Bone marrow (tissue), 2 donors: ENCODE measurements around the gene PSMD13.

Experiments
- DNase-seq, 2 donors: peaks; one replicate each; lab custom pipeline; 2025; lab: John Stamatoyannopoulos, UW

PSMD13 gene

DNA sequence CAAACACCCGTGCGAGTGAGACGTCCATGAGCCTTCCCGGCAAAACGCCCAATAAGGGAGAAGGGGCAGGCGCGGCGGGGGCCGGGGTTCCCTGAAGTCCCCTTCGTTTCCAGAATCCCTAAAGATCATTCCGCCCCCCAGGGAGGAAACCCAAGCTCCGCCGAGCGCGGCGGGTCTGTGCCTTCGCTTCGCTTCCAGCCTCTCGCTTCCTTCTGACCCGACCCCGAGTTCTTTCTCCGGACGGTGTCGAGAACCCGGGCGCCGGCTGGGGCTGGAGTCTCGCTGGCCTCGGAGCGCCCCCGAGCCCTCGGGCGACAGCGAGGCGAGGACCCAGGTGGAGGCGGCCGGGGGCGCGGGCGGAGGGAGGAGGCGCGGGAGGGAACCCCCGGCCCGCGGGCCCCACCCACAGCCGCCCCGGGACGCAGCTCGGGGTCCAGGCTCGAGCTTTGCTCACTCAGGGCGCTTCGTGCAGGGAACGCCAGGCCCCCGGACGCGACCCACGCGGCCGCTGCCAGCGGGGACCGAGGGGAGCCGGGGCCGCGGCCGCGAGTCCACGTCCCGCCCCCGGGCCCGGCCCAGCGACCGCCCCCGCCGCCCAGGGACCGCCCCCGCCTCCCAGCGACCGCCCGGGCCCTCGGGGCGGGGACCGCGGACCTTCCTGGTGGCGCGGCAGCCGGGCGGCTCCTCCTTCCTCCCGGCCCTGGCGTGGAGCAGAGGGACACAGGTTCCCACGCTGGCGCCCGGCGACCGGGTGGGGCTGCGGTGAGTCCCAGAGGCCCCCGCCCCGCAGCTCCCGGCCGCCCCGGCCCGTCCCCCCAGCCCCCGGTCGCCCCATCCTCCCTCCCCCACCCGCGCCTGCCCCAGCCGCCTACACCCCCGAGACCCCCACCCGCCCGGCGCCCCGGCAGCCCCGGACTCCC lies 52.0 kb downstream of the PSMD13 start, which contains the start of gene PGGHG:
PGGHG (plus strand) TSS at position 649 of the 920 bp plus-strand sequence. CDS start 691 bp downstream, outside the sequence.
- no peak for DNase-seq

- no peak for DNase-seq
These were observed 52.6 kb downstream of the PSMD13 start for GRCh38 chr11:289398-289711.

DNA sequence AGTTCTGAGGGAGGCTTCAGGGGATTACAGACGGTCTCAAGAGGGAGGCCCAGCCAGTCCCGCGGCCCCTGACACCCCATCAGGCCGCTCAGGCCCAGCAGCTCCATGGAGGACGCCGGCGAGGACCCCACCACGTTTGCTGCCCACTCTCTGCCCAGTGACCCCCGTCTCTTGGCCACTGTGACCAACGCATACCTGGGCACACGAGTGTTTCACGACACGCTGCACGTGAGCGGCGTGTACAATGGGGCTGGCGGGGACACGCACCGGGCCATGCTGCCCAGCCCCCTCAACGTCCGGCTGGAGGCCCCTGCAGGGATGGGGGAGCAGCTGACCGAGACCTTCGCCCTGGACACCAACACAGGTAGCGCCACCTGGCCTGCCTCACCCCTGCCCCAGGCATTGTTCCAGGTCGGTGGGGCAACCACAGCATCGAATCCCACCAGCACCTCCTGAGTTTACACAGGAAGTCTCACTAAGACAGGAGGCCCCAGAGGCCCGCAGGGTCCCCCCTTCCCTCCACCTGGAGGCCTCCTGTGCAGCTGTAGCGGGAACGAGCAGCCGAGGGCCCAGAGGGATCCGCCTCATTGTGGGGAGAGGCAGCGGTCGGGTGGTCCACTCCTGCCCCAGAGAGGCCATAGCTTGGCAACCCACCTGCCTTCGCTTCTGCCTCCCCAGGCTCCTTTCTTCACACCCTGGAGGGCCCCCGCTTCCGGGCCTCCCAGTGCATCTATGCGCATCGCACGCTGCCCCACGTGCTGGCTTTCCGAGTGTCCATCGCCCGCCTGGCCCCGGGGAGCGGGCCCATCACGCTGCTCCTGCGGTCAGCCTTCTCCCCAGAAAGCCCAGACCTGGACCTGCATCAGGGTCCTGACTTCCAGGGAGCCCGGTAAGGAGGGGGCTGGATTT lies 53.2 kb downstream of the PSMD13 start:
- no peak for DNase-seq

GRCh38 chr11:290621-291231 lies 54.0 kb downstream of the PSMD13 start:
- no peak for DNase-seq

DNA sequence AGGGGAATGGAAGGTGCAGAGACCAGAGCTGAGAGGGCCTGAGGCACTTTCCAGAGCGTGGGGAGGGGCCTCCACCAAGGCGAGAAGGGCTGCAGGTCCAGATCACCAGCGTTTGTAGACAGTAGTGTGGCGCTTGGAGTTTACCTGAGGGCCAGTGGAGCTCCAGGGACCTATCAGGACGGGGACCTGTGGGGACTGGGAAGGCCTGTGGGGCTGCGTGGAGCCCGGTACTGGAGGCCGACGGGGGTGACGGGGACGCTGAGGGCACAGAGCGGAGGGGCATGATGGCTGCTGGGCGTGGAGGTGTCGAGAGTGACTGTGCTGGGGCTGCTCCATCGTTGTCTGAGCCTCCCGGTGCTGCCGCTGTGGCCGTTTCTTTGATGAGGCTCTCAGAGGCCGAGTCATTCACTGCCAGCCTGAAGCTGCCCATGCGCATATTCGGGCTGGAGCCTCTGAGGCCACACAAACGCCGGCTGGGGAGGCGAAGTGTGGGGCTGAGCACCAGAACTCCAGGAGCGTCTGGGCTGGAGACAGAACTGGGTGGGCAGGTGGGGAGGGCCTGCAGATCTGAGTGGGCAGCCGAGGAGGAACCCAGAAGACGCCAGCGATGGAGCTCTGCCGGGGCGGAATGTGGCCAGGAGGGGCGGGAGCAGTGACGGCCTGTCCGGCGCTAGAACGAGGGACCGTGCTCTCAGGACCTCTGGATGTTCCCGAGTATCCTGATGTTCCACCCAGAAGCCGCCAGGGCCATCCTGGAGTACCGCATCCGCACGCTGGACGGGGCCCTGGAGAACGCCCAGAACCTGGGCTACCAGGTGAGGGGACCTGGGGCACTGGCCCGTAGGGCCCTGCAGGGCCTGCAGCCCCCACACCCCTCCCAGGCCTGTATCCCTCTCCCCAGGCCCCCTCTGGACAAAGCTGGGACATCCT lies 54.8 kb downstream of the PSMD13 start:
- no peak for DNase-seq

DNA sequence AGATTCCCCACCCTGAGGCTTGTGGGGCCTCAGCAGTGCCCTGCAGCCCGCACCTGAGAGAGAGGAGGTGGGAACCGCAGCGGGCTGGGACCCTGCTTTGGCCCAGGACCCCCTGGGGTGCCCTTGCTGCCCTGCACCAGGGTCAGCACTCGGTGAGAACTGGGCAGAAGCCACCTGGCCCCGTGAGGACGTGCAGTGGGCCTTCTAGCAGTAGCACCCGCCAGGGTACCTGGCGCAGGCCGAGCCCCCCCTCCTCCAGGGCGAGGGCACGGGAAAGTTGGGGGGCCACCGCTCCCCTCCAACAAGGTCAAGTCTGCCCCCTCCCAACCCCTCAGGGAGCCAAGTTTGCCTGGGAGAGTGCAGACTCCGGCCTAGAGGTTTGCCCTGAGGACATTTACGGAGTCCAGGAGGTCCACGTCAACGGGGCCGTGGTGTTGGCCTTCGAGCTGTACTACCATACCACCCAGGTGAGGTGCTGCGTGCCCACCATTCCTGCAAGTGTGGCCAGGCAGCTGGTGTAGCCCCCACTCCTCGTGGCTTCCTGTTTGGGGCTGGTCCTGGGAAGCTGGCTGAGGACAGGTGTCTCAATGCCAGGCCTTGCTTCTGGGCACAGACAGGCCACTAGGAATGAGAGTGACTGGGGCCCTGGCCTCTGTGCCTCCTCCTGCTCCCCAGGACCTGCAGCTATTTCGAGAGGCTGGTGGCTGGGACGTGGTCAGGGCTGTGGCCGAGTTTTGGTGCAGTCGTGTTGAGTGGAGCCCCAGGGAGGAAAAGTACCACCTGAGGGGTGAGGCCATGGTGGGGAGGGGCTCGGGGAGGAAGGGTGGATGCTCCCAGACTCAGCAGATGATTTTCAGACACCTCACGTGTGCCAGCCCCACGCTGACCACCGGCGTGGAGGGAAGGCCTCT lies 55.7 kb downstream of the PSMD13 start:
- DNase-seq: no peak

GRCh38 chr11:293271-293851 lies 56.6 kb downstream of the PSMD13 start:
- no peak for DNase-seq

- no peak for DNase-seq
These were observed 57.3 kb downstream of the PSMD13 start for GRCh38 chr11:293852-294661.

DNA sequence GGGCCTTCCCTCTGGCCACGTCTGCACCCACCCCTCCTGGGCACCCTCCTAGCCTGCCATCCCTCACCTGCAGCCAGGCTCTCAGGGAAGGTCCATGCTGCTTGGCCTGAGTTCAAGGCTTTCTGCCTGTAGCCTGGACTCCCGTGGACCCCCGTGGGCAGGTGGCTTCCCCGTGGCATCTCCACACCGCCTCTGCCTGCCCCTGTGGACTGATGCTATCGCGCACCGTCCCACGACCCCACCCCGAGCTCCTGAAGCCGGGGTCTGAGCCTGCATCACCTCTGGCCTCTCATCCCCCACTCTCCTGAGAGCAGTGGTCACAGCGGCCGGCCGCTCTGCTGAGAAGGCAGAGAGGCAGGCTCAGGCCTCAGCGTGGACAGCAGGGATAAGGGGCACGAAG lies 58.0 kb downstream of the PSMD13 start:
- no peak for DNase-seq

- DNase-seq: no peak
These were observed 58.8 kb downstream of the PSMD13 start for GRCh38 chr11:295351-296170.

GRCh38 chr11:296171-297050 lies 59.6 kb downstream of the PSMD13 start:
- no peak for DNase-seq

DNA sequence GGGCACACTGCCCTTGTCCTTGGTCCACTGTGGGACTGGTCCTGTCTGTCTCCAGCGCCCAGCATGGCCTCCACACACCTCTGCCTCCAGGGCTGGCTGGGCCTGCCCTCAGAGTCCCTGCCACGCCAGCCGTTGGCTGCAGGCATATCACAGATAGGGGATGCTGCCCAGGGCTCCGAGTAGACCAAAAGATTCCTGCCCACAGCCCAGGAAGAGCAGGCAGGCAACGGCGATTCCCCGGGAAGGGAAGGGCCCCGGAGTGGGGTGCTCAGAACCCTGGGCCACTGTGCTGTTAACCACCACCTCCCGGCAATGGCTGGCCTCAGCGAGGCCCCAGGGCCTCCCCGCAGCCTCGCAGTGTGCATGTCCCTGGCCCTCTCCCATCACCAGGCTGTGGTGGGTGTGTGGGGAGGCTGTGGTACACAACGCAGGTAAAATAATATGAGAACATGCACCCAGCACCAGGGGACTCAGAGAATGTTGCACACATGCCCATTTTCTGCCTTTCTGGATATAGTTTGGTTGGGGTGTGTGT lies 60.3 kb downstream of the PSMD13 start:
- DNase-seq: no peak

GRCh38 chr11:297586-298405 lies 61.0 kb downstream of the PSMD13 start:
- no peak for DNase-seq

- no peak for DNase-seq
These were observed 61.8 kb downstream of the PSMD13 start for GRCh38 chr11:298406-299065.
